GM12878 (cell line): ENCODE data around the gene TMSB4X. TPM values are rescaled to one million over a fixed set of nuclear protein-coding genes. Genes with fewer than 3 reads are reported as not detected.
A peak's percentile ranks its signal among the peaks of the same experiment; 100 is the strongest.

ENCODE experiments used
- ATF7 ChIP-seq: fragments of 450-650 bp; IDR thresholded peaks from 2 replicates; pipeline ENCODE4 v1.6.1; 2016; ENCODE audit warnings: low read depth, mild to moderate bottlenecking
- CTCF ChIP-seq, 3 experiments: IDR thresholded peaks in 2 of 3; conservative IDR thresholded peaks in 1 of 3; 2 replicates each; pipeline ENCODE4 v1.5.1; 2011; ENCODE audit warnings: low read depth in 3 of 3, low read length in 3 of 3, mild to moderate bottlenecking in 3 of 3, control low read depth in 2 of 3, moderate library complexity in 2 of 3, inconsistent platforms in 1 of 3, mixed read lengths in 1 of 3; ENCODE audit not compliant: control insufficient read depth in 2 of 3, insufficient read depth in 1 of 3; ENCODE audit errors: extremely low read depth in 1 of 3
- E2F4 ChIP-seq: IDR thresholded peaks from 2 replicates; pipeline ENCODE4 v1.6.1; 2012; ENCODE audit warnings: low read depth, low read length, improper control_type of control experiment
- IKZF2 ChIP-seq, 2 experiments: fragments of 450-650 bp; IDR thresholded peaks; 2 replicates each; pipeline ENCODE4 v1.6.1; 2017; ENCODE audit warnings: mild to moderate bottlenecking in 2 of 2, moderate library complexity in 2 of 2
- IRF5 ChIP-seq: fragments of 450-650 bp; IDR thresholded peaks from 2 replicates; pipeline ENCODE4 v1.6.1; 2017; ENCODE audit warnings: borderline replicate concordance
- JUNB ChIP-seq: IDR thresholded peaks from 2 replicates; pipeline ENCODE4 v1.6.1; 2016; ENCODE audit warnings: antibody characterized with exemption, mild to moderate bottlenecking
- KDM1A ChIP-seq: fragments of 200-600 bp; sonication (generic); IDR thresholded peaks from 2 replicates; pipeline ENCODE4 v1.6.1; 2016; ENCODE audit warnings: borderline replicate concordance
- MEF2A ChIP-seq: IDR thresholded peaks from 2 replicates; pipeline ENCODE4 v1.6.1; 2011; ENCODE audit warnings: low read depth, mild to moderate bottlenecking, low read length, moderate library complexity; ENCODE audit not compliant: insufficient read depth
- MEF2B ChIP-seq: fragments of 450-650 bp; IDR thresholded peaks from 2 replicates; pipeline ENCODE4 v1.6.1; 2018; ENCODE audit warnings: mild to moderate bottlenecking, moderate library complexity; ENCODE audit not compliant: partially characterized antibody, poor library complexity, severe bottlenecking
- MLLT1 ChIP-seq: fragments of 450-650 bp; IDR thresholded peaks from 2 replicates; pipeline ENCODE4 v1.6.1; 2016; ENCODE audit warnings: mild to moderate bottlenecking
- MXI1 ChIP-seq: fragments of 150-350 bp; IDR thresholded peaks from 2 replicates; pipeline ENCODE4 v1.6.1; 2011; ENCODE audit warnings: low read depth, mild to moderate bottlenecking, inconsistent platforms, low read length, improper control_type of control experiment
- MYB ChIP-seq: fragments of 150-350 bp; IDR thresholded peaks from 2 replicates; pipeline ENCODE4 v1.6.1; 2014; ENCODE audit warnings: mild to moderate bottlenecking, low read depth, low read length, borderline replicate concordance
- POU2F2 ChIP-seq: IDR thresholded peaks from 3 replicates; pipeline ENCODE4 v1.6.1; 2011; ENCODE audit warnings: low read depth, mild to moderate bottlenecking, low read length, borderline replicate concordance
- PRDM15 ChIP-seq: fragments of 450-650 bp; formaldehyde crosslinking; IDR thresholded peaks from 2 replicates; pipeline ENCODE4 v1.4.0; 2020; ENCODE audit warnings: mild to moderate bottlenecking, moderate library complexity
- RCOR1 ChIP-seq: conservative IDR thresholded peaks from 2 replicates; pipeline ENCODE4 v1.6.1; 2012; ENCODE audit warnings: low read depth, low read length, improper control_type of control experiment
- RFX5 ChIP-seq: IDR thresholded peaks from 2 replicates; pipeline ENCODE4 v1.6.1; 2011; ENCODE audit warnings: low read depth, low read length, improper control_type of control experiment
- TCF3 ChIP-seq: IDR thresholded peaks from 2 replicates; pipeline ENCODE4 v1.6.1; 2012; ENCODE audit warnings: low read depth, mild to moderate bottlenecking, low read length, borderline replicate concordance; ENCODE audit not compliant: insufficient read depth
- ZNF217 ChIP-seq: fragments of 450-650 bp; IDR thresholded peaks from 2 replicates; pipeline ENCODE4 v1.6.1; 2017; ENCODE audit warnings: antibody characterized with exemption, mild to moderate bottlenecking
- polyA plus RNA-seq, 11 experiments: library from polyadenylated mRNA; depleted of rRNA in 4 of 11; unstranded in 6 of 11; stranded (reverse) in 5 of 11; fragments of >200 nt; fragmentation: Nextera tagmentation in 4 of 11; fragmentation: Illumina TruSeq in 1 of 11; extraction: Ambion mirVana in 4 of 11; extraction: Trizol in 1 of 11; gene quantifications; 1 replicate in 1 of 11; 2 replicates in 10 of 11; pipeline versions ENCODE4 v1.2.1 to v1.2.3, GENCODE V29; 2011 to 2016; ENCODE audit warnings: inconsistent platforms in 2 of 11, missing spikeins in 2 of 11, low read depth in 1 of 11
- total RNA-seq, 4 experiments: library from RNA; depleted of rRNA in 3 of 4; stranded (reverse); fragments of >200 nt in 3 of 4; fragmentation: Illumina TruSeq in 1 of 4; extraction: Trizol in 1 of 4; gene quantifications; 2 replicates each; pipeline versions ENCODE4 v1.2.1 to v1.2.3, GENCODE V29; 2013 to 2021

The TMSB4X gene
- total and polyA plus RNA-seq, 10 of the 15 experiments (the other 5 are each of a cell fraction or from before 2014, with no cell fraction given), result 13,924 to 37,234 (median 23,705) TPM

- peak; percentile 49 to 72 for TF ChIP-seq IKZF2 (IDR thresholded peaks at IDR 0.05)
- peak; percentile 99 for TF ChIP-seq MLLT1
- TF ChIP-seq E2F4, result no peak
- no peak for TF ChIP-seq KDM1A
- TF ChIP-seq RCOR1, result no peak
- TF ChIP-seq JUNB, result no peak; the same call in 1 of the 2 replicates
- TF ChIP-seq RFX5, result no peak
- peak; percentile 99 for TF ChIP-seq POU2F2
- TF ChIP-seq MEF2A, result peak; percentile 21; the same call in 1 of the 2 replicates
- TF ChIP-seq MEF2B, result no peak
- peak; percentile 82 for TF ChIP-seq ATF7
- TF ChIP-seq MYB, result no peak
- no peak for TF ChIP-seq IRF5
- TF ChIP-seq ZNF217, result no peak
- TF ChIP-seq MXI1, result no peak; the same call in 1 of the 2 replicates
- TF ChIP-seq TCF3, result peak; percentile 96
- no peak for TF ChIP-seq CTCF (IDR thresholded peaks at IDR 0.05 in 2 of 3, conservative IDR thresholded peaks at IDR 0.05 in 1 of 3; ENCODE audit: control insufficient read depth in 2 of 3, extremely low read depth in 1 of 3, insufficient read depth in 1 of 3, low read depth in 3 of 3, low read length in 3 of 3)
- no peak; the same call in 1 of the 2 replicates for TF ChIP-seq PRDM15 (CRISPR knock-in tag)
These were observed at the start of gene TMSB4X (continued) for GRCh38 chrX:12974796-12975669.
